ENCODE measurements around the gene EYA3.
A peak's percentile ranks its signal among the peaks of the same experiment; 100 is the strongest.

Gene EYA3

DNA sequence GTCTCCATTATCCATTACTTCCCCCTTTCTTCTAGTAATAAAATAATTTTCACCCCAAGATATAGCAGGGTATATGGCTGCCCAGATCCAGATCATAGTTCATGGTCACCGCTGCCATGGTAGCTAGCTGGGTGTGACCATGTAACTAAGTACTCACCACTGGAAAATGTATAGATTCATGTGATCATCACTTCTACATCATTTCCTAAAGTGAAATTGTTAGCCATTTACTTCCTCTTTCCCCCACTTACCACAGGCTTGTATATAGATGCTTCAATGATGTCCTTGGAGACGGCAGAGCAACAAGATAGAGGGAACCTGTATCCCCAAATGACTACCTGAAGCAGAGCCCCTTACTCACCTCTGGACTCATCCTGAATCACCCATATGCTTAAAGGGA lies 22.7 kb upstream of the EYA3 start:
- Histone ChIP-seq H3K4me3 (ENCODE audit: insufficient read depth in 1 of 2, low read depth in 1 of 2, low read length in 2 of 2) (no peak overlapping the region), H3K4me1 (ENCODE audit: control insufficient read depth, insufficient read depth, low read depth, low read length) (peaks cover 3% of the 10 kb centered on the region), H2AK5ac (ENCODE audit: low read length, severe bottlenecking) (no peak overlapping the region), H3K9ac (ENCODE audit: low read length) (no peak overlapping the region), H3K18ac (ENCODE audit: low read depth in 1 of 2, low read length in 2 of 2) (no peak overlapping the region), H2BK12ac (ENCODE audit: low read length in 2 of 2) (no peak overlapping the region), H2AFZ (ENCODE audit: low read depth, low read length) (no peak overlapping the region), H3K79me1 (replicated peaks; ENCODE audit: low read length, poor library complexity, severe bottlenecking) (no peaks in the 10 kb centered on the region), H3K4me2 (ENCODE audit: low read length, poor library complexity, severe bottlenecking) (no peak overlapping the region), H3K23ac (ENCODE audit: low read length in 2 of 2) (no peak overlapping the region), H3K27ac (ENCODE audit: low read length, poor library complexity, severe bottlenecking) (no peak overlapping the region), H3K9me3 (ENCODE audit: control insufficient read depth, low read length) (no peaks in the 10 kb centered on the region), H2BK120ac (ENCODE audit: low read depth, low read length) (no peak overlapping the region), H2BK15ac (ENCODE audit: low read depth, poor library complexity, severe bottlenecking) (no peak overlapping the region), H3K36me3 (ENCODE audit: control insufficient read depth in 1 of 2, insufficient read depth in 2 of 2, low read depth in 1 of 2, low read length in 2 of 2) (no peaks in the 10 kb centered on the region), H2BK5ac (ENCODE audit: low read depth, low read length, poor library complexity, severe bottlenecking) (no peak overlapping the region), H4K8ac (ENCODE audit: low read length) (no peak overlapping the region), H3K4ac (ENCODE audit: low read depth in 1 of 2, low read length in 2 of 2) (no peak overlapping the region), H3K14ac (ENCODE audit: low read length in 2 of 2) (no peak overlapping the region), H4K91ac (ENCODE audit: low read length) (no peak overlapping the region), H3K27me3 (ENCODE audit: control insufficient read depth in 1 of 2, insufficient read depth in 1 of 2, low read length in 2 of 2) (no peaks in the 10 kb centered on the region)
- 98% methylated on average over 2 of the region's 2 CpGs for WGBS
- no peak for DNase-seq

DNA sequence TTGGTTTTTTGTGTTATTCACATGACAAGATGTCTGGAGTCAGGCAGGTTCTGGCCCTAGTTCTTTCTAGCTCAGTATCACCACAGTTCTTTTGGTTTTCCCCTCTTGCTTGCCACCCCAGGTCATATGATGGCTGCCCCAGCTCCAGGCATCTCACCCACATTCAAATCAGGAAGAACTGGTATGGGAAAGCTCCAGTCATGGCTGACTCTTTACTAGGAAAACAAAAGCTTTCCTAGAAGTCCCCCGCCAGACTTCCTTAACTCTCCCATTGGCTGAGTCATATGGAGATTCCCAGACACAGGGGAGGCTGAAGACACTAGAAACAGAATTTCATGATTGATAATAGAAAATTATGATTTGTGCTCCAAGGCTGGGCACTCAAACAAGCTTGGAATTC lies 22.1 kb upstream of the EYA3 start:
- Histone ChIP-seq H3K14ac (ENCODE audit: low read length in 2 of 2) (no peak overlapping the region), H4K8ac (ENCODE audit: low read length) (no peak overlapping the region), H2BK5ac (ENCODE audit: low read depth, low read length, poor library complexity, severe bottlenecking) (no peak overlapping the region), H3K18ac (ENCODE audit: low read depth in 1 of 2, low read length in 2 of 2) (no peak overlapping the region), H4K91ac (ENCODE audit: low read length) (no peak overlapping the region), H3K9me3 (ENCODE audit: control insufficient read depth, low read length) (no peaks in the 10 kb centered on the region), H3K4ac (ENCODE audit: low read depth in 1 of 2, low read length in 2 of 2) (no peak overlapping the region), H3K9ac (ENCODE audit: low read length) (no peak overlapping the region), H3K23ac (ENCODE audit: low read length in 2 of 2) (no peak overlapping the region), H3K4me3 (ENCODE audit: insufficient read depth in 1 of 2, low read depth in 1 of 2, low read length in 2 of 2) (no peak overlapping the region), H3K27ac (ENCODE audit: low read length, poor library complexity, severe bottlenecking) (no peak overlapping the region), H3K79me1 (replicated peaks; ENCODE audit: low read length, poor library complexity, severe bottlenecking) (no peaks in the 10 kb centered on the region), H2AK5ac (ENCODE audit: low read length, severe bottlenecking) (peak overlapping the region; percentile 77), H3K27me3 (ENCODE audit: control insufficient read depth in 1 of 2, insufficient read depth in 1 of 2, low read length in 2 of 2) (no peaks in the 10 kb centered on the region), H3K36me3 (ENCODE audit: control insufficient read depth in 1 of 2, insufficient read depth in 2 of 2, low read depth in 1 of 2, low read length in 2 of 2) (no peaks in the 10 kb centered on the region), H2AFZ (ENCODE audit: low read depth, low read length) (no peak overlapping the region), H3K4me2 (ENCODE audit: low read length, poor library complexity, severe bottlenecking) (no peak overlapping the region), H2BK120ac (ENCODE audit: low read depth, low read length) (no peak overlapping the region), H3K4me1 (ENCODE audit: control insufficient read depth, insufficient read depth, low read depth, low read length) (peaks cover 3% of the 10 kb centered on the region), H2BK15ac (ENCODE audit: low read depth, poor library complexity, severe bottlenecking) (no peak overlapping the region), H2BK12ac (ENCODE audit: low read length in 2 of 2) (no peak overlapping the region)
- DNase-seq: peak; percentile 33
- no CpG with 5 or more reads among the region's 1 CpG for WGBS

DNA sequence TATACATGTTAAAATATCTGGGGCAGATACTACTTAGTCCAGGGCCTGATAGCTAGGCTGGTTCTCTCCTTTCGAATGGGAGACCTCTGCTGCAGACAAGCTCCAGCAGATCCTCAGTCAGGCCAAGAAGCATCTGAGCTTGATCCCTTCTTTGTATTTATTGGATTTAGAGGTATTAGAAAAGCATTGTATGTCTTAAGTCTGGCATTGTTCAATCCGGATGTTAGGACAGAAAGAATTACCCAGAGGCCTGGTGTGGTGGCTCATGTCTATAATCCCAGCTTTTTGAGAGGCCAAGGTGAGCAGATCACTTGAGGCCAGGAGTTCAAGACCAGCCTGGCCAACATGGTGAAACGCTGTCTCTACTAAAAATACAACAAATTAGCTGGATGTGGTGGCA lies 21.2 kb upstream of the EYA3 start:
- Histone ChIP-seq H3K4me3 (ENCODE audit: insufficient read depth in 1 of 2, low read depth in 1 of 2, low read length in 2 of 2) (no peak overlapping the region), H3K18ac (ENCODE audit: low read depth in 1 of 2, low read length in 2 of 2) (no peak overlapping the region), H3K79me1 (replicated peaks; ENCODE audit: low read length, poor library complexity, severe bottlenecking) (no peaks in the 10 kb centered on the region), H2BK120ac (ENCODE audit: low read depth, low read length) (no peak overlapping the region), H3K9ac (ENCODE audit: low read length) (no peak overlapping the region), H2AK5ac (ENCODE audit: low read length, severe bottlenecking) (no peak overlapping the region), H4K8ac (ENCODE audit: low read length) (no peak overlapping the region), H3K4ac (ENCODE audit: low read depth in 1 of 2, low read length in 2 of 2) (no peak overlapping the region), H2BK12ac (ENCODE audit: low read length in 2 of 2) (no peak overlapping the region), H2AFZ (ENCODE audit: low read depth, low read length) (no peak overlapping the region), H3K4me1 (ENCODE audit: control insufficient read depth, insufficient read depth, low read depth, low read length) (peaks cover 3% of the 10 kb centered on the region), H2BK15ac (ENCODE audit: low read depth, poor library complexity, severe bottlenecking) (no peak overlapping the region), H3K36me3 (ENCODE audit: control insufficient read depth in 1 of 2, insufficient read depth in 2 of 2, low read depth in 1 of 2, low read length in 2 of 2) (no peaks in the 10 kb centered on the region), H3K9me3 (ENCODE audit: control insufficient read depth, low read length) (no peaks in the 10 kb centered on the region), H3K27ac (ENCODE audit: low read length, poor library complexity, severe bottlenecking) (no peak overlapping the region), H2BK5ac (ENCODE audit: low read depth, low read length, poor library complexity, severe bottlenecking) (no peak overlapping the region), H3K27me3 (ENCODE audit: control insufficient read depth in 1 of 2, insufficient read depth in 1 of 2, low read length in 2 of 2) (no peaks in the 10 kb centered on the region), H3K4me2 (ENCODE audit: low read length, poor library complexity, severe bottlenecking) (no peak overlapping the region), H3K14ac (ENCODE audit: low read length in 2 of 2) (no peak overlapping the region), H3K23ac (ENCODE audit: low read length in 2 of 2) (no peak overlapping the region), H4K91ac (ENCODE audit: low read length) (no peak overlapping the region)
- no peak for DNase-seq
- 96% methylated on average over 3 of the region's 3 CpGs for WGBS

DNA sequence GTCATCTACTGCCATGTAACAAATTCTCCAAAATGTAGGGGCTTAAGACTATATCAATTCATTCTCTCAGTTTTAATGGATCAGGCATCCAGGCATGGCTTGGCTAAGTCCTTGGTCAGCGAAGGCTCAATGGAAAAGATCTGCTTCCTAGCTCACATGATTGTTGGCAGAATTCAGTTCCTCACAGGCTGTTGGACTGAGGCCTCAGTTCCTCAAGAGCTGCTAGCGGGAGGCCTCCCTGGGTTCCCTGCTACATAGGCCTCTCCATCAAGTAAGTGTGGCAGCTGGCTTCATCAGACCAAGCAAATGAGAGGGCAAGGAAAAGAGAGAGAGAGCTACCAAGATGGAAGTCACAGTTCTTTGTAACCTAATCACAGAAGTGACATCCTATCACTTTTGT lies 19.6 kb upstream of the EYA3 start:
- H3K4ac ChIP-seq (ENCODE audit: low read depth in 1 of 2, low read length in 2 of 2): no peak overlapping the region
- H3K79me1 ChIP-seq (replicated peaks; ENCODE audit: low read length, poor library complexity, severe bottlenecking): no peaks in the 10 kb centered on the region
- H3K4me1 ChIP-seq (ENCODE audit: control insufficient read depth, insufficient read depth, low read depth, low read length): peaks cover 5% of the 10 kb centered on the region
- no peak overlapping the region for H3K4me2 ChIP-seq (ENCODE audit: low read length, poor library complexity, severe bottlenecking)
- no peak for DNase-seq
- no peak overlapping the region for H2BK12ac ChIP-seq (ENCODE audit: low read length in 2 of 2)
- no peak overlapping the region for H3K14ac ChIP-seq (ENCODE audit: low read length in 2 of 2)
- no peak overlapping the region for H3K27ac ChIP-seq (ENCODE audit: low read length, poor library complexity, severe bottlenecking)
- no peak overlapping the region for H2BK15ac ChIP-seq (ENCODE audit: low read depth, poor library complexity, severe bottlenecking)
- no peak overlapping the region for H2AK5ac ChIP-seq (ENCODE audit: low read length, severe bottlenecking)
- no peak overlapping the region for H3K23ac ChIP-seq (ENCODE audit: low read length in 2 of 2)
- no peak overlapping the region for H2AFZ ChIP-seq (ENCODE audit: low read depth, low read length)
- no peak overlapping the region for H2BK120ac ChIP-seq (ENCODE audit: low read depth, low read length)
- no peak overlapping the region for H3K18ac ChIP-seq (ENCODE audit: low read depth in 1 of 2, low read length in 2 of 2)
- H3K4me3 ChIP-seq (ENCODE audit: insufficient read depth in 1 of 2, low read depth in 1 of 2, low read length in 2 of 2): no peak overlapping the region
- H4K8ac ChIP-seq (ENCODE audit: low read length): no peak overlapping the region
- WGBS: 97% methylated on average over 2 of the region's 2 CpGs
- H3K27me3 ChIP-seq (ENCODE audit: control insufficient read depth in 1 of 2, insufficient read depth in 1 of 2, low read length in 2 of 2): no peaks in the 10 kb centered on the region
- no peak overlapping the region for H2BK5ac ChIP-seq (ENCODE audit: low read depth, low read length, poor library complexity, severe bottlenecking)
- no peak overlapping the region for H4K91ac ChIP-seq (ENCODE audit: low read length)
- no peaks in the 10 kb centered on the region for H3K9me3 ChIP-seq (ENCODE audit: control insufficient read depth, low read length)
- H3K9ac ChIP-seq (ENCODE audit: low read length): no peak overlapping the region
- no peaks in the 10 kb centered on the region for H3K36me3 ChIP-seq (ENCODE audit: control insufficient read depth in 1 of 2, insufficient read depth in 2 of 2, low read depth in 1 of 2, low read length in 2 of 2)
